ENCODE measurements around the gene SIRT6. TPM values are rescaled to one million over a fixed set of nuclear protein-coding genes. Genes with fewer than 3 reads are reported as not detected.
A peak's percentile ranks its signal among the peaks of the same experiment; 100 is the strongest.
"Not testable (repeated sequence)": the region's sequence is repeated elsewhere in the genome, so short reads cannot be mapped to it uniquely, and the experiment has no call there.

Gene SIRT6
- total RNA-seq, 2 donors from 2014 or later = 21.7 to 30.9 TPM

DNA sequence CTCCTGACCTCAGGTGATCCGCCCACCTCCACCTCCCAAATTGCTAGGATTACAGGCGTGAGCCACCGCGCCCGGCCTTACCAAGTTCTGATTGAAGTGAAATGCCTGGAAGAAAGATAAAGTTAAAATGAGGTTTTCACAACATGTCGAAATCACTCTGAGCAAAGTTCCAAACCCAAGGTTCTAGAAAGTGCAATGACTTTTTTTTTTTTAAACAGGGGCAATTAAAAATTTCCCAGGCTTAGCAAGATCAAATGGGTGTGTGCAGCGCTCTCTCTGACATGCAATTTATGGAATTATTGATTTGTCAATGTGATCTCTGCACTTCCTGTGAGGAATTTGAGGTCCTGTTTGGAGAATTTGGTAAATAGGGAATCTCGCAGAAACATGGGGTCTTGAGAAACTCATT is 45.7 kb downstream of the SIRT6 start:
- DNase-seq (ENCODE audit: low spot score) (no peak), ATAC-seq (ENCODE audit: insufficient number of reproducible peaks, low FRiP score, low read depth) (no peak)
- Histone ChIP-seq H3K27me3 (replicated peaks; ENCODE audit: insufficient read depth) (no peaks in the 10 kb centered on the region), H3K4me3 (no peak overlapping the region), H3K9me3 (no peaks in the 10 kb centered on the region), H3K27ac (no peak overlapping the region), H3K4me1 (ENCODE audit: control insufficient read depth in 1 of 2, low read depth in 2 of 2) (peaks cover 0 to 9% of the 10 kb centered on the region in 2 donors), H3K36me3 (no peaks in the 10 kb centered on the region)
- TF ChIP-seq, protein P1, sequence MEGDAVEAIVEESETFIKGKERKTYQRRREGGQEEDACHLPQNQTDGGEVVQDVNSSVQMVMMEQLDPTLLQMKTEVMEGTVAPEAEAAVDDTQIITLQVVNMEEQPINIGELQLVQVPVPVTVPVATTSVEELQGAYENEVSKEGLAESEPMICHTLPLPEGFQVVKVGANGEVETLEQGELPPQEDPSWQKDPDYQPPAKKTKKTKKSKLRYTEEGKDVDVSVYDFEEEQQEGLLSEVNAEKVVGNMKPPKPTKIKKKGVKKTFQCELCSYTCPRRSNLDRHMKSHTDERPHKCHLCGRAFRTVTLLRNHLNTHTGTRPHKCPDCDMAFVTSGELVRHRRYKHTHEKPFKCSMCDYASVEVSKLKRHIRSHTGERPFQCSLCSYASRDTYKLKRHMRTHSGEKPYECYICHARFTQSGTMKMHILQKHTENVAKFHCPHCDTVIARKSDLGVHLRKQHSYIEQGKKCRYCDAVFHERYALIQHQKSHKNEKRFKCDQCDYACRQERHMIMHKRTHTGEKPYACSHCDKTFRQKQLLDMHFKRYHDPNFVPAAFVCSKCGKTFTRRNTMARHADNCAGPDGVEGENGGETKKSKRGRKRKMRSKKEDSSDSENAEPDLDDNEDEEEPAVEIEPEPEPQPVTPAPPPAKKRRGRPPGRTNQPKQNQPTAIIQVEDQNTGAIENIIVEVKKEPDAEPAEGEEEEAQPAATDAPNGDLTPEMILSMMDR (IDR thresholded peaks at IDR 0.05) = no peak

DNA sequence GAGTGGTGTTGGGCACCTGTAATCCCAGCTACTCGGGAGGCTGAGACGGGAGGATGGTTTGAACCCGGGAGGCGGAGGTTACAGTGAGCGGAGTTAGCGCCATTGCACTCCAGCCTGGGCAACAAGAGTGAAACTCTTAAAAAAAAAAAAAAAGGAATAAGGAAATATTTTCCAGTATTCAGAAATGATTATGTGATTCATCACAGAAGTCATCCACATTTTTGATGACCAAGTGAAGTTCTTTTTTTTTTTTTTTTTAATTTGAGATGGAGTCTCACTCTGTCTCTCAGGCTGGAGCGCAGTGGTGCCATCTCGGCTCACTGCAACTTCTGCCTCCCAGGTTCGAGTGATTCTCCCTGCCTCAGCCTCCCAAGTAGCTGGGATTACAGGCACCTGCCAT is 47.0 kb downstream of the SIRT6 start:
- not testable (repeated sequence) for ATAC-seq (ENCODE audit: insufficient number of reproducible peaks, low FRiP score, low read depth); H3K27me3 ChIP-seq (replicated peaks; ENCODE audit: insufficient read depth); H3K27ac ChIP-seq; DNase-seq (ENCODE audit: low spot score); H3K9me3 ChIP-seq; H3K36me3 ChIP-seq; H3K4me1 ChIP-seq (ENCODE audit: control insufficient read depth in 1 of 2, low read depth in 2 of 2); H3K4me3 ChIP-seq

DNA sequence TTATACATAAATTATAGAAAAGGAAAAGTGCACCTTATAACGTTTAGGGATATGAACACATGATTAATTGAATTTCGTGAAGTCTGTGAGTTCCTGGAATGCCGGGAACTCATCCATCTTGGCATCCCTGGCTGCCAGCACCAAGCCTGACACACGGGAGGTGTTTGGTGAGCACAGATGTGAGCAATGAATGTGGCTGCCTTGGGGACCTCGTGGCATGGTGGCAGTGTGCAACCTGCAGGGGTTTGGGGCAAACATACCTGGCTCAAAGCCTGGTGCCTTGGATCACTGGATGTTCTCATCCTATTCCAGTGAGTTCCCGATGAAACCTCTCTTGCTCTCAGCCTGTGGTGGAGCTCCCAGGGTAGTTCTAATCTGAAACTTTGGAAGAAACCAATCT is 48.0 kb downstream of the SIRT6 start:
- Histone ChIP-seq H3K27me3 (replicated peaks; ENCODE audit: insufficient read depth) (no peaks in the 10 kb centered on the region), H3K4me1 (ENCODE audit: control insufficient read depth in 1 of 2, low read depth in 2 of 2) (no peaks in the 10 kb centered on the region), H3K27ac (no peak overlapping the region), H3K9me3 (no peaks in the 10 kb centered on the region), H3K4me3 (no peak overlapping the region), H3K36me3 (no peaks in the 10 kb centered on the region)
- DNase-seq (ENCODE audit: low spot score) = no peak
- no peak for ATAC-seq (ENCODE audit: insufficient number of reproducible peaks, low FRiP score, low read depth)
- TF ChIP-seq, protein P1 (IDR thresholded peaks at IDR 0.05) = no peak

DNA sequence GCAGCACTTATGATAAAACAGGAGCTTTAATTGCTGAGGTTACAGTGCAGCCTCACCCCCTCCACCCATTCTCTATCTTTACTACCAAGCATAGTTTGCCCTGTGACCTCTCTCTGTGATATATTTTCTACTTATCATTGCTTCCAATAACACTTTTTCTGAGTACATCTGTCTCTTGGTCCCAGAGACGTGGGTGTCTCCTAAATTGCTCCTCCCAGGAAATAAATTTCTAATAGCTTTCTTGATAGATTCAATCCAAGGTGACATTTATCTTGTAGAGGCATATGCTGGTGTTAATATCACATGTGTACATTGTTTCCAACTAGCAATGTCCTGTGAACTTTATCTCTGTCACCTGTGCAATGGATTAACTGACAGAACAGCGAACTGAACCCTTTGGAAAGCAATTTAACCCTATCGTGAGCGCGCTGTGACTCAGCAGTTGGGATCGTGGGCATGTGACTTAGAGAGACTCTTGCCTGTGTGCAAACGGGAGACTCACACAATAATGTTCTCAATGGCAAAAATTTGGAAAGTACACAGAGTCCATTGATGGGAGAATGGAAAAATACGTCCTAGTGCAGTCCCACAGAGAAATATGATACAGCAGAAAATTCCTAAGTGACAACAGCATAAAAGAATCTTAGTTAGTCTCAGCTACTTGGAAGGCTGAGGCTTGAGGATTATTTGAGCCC is 51.5 kb downstream of the SIRT6 start:
- H3K27ac ChIP-seq = peak overlapping the region in 1 of 2 donors; percentile 25
- TF ChIP-seq, protein P1 (IDR thresholded peaks at IDR 0.05) = no peak
- no peak for DNase-seq (ENCODE audit: low spot score)

DNA sequence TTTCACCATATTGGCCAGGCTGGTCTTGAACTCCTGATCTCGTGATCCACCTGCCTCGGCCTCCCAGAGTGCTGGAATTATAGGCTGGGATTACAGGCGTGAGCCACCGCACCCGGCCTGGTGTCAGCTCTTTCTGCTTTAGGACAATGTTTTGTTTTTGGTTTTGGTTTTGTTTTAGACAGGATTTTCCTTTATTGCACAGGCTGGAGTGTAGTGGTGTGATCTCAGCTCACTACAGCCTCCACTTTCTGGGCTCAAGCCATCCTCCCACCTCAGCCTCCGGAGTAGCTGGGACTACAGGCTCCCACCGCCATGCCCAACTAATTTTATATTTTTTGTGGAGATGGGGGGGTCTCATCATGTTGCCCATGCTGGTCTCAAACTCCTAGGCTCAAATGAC is 53.3 kb downstream of the SIRT6 start:
- H3K27me3 ChIP-seq (replicated peaks; ENCODE audit: insufficient read depth); H3K36me3 ChIP-seq; H3K4me1 ChIP-seq (ENCODE audit: control insufficient read depth in 1 of 2, low read depth in 2 of 2); ATAC-seq (ENCODE audit: insufficient number of reproducible peaks, low FRiP score, low read depth); H3K9me3 ChIP-seq; DNase-seq (ENCODE audit: low spot score); H3K27ac ChIP-seq; H3K4me3 ChIP-seq: not testable (repeated sequence)

More for the DNA sequence above, 51.5 kb downstream of the SIRT6 start:
- H3K4me1 ChIP-seq (ENCODE audit: control insufficient read depth in 1 of 2, low read depth in 2 of 2) = no peaks in the 10 kb centered on the region
- no peak overlapping the region for H3K4me3 ChIP-seq
- no peaks in the 10 kb centered on the region for H3K9me3 ChIP-seq
- H3K27me3 ChIP-seq (replicated peaks; ENCODE audit: insufficient read depth) = no peaks in the 10 kb centered on the region
- no peaks in the 10 kb centered on the region for H3K36me3 ChIP-seq
- no peak for ATAC-seq (ENCODE audit: insufficient number of reproducible peaks, low FRiP score, low read depth)

DNA sequence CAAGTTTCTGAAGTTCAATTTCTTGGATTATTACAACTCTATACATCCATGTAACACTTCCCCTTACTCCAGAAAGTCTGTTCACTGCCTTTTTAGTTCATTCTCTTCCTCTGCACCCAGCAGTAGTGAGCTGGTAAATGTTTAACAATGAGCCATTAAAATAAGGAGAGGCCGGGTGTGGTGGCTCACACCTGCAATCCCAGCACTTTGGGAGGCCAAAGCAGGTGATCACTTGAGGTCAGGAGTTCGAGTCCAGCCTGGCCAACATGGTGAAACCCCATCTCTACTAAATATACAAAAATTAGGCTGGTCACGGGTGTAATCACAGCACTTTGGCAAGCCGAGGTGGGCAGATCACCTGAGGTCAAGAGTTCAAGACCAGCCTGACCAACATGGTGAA is 55.0 kb downstream of the SIRT6 start:
- H3K4me1 ChIP-seq (ENCODE audit: control insufficient read depth in 1 of 2, low read depth in 2 of 2) = peaks cover 9 to 15% of the 10 kb centered on the region in 2 donors
- not testable (repeated sequence) for H3K36me3 ChIP-seq; H3K27ac ChIP-seq; DNase-seq (ENCODE audit: low spot score); ATAC-seq (ENCODE audit: insufficient number of reproducible peaks, low FRiP score, low read depth); H3K27me3 ChIP-seq (replicated peaks; ENCODE audit: insufficient read depth); H3K9me3 ChIP-seq; H3K4me3 ChIP-seq

DNA sequence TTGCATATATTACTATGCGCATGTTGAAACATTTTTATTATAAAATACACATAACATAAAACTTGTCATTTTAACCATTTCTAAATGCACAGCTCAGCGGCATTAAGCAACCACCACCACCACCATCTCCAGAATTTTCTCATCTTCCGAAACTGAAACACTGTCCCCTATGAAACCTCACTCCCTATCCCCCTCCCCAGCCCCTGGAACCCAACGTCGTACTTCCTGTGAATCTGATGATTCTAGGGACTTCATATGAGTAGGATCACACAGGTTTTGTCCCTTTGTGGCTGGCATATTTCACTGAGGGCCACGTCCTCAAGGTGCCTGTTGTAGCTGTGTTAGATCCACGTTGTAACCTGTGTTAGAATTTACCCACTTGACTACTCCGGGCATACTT is 57.7 kb downstream of the SIRT6 start:
- TF ChIP-seq, protein P1 (IDR thresholded peaks at IDR 0.05) = no peak
- peak overlapping the region; percentile 95 for H3K4me3 ChIP-seq
- H3K27ac ChIP-seq = no peak overlapping the region
- peaks cover 15% of the 10 kb centered on the region in 2 donors for H3K4me1 ChIP-seq (ENCODE audit: control insufficient read depth in 1 of 2, low read depth in 2 of 2)
- peaks cover 2% of the 10 kb centered on the region for H3K36me3 ChIP-seq
- no peaks in the 10 kb centered on the region for H3K27me3 ChIP-seq (replicated peaks; ENCODE audit: insufficient read depth)
- no peak for ATAC-seq (ENCODE audit: insufficient number of reproducible peaks, low FRiP score, low read depth)
- no peaks in the 10 kb centered on the region for H3K9me3 ChIP-seq
- DNase-seq (ENCODE audit: low spot score) = no peak

Data from thoracic aorta (tissue), 2 donors.